ENCODE data around the gene SMARCA2. TPM values are rescaled to one million over a fixed set of nuclear protein-coding genes. Genes with fewer than 3 reads are reported as not detected.

SMARCA2 gene
- 147 TPM for total RNA-seq
- long read RNA-seq, full-length matches to known transcripts: 4 of 83 reads
- long read RNA-seq, partial matches to known transcripts: 69 of 83 reads
- long read RNA-seq, other reads (novel, unspliced or antisense): 10 of 83 reads

- peak within 1 kb of the TSS; percentile 98 for H3K27ac ChIP-seq
- no peaks in the 10 kb centered on the region for H3K9me3 ChIP-seq
- TF ChIP-seq, protein P1, sequence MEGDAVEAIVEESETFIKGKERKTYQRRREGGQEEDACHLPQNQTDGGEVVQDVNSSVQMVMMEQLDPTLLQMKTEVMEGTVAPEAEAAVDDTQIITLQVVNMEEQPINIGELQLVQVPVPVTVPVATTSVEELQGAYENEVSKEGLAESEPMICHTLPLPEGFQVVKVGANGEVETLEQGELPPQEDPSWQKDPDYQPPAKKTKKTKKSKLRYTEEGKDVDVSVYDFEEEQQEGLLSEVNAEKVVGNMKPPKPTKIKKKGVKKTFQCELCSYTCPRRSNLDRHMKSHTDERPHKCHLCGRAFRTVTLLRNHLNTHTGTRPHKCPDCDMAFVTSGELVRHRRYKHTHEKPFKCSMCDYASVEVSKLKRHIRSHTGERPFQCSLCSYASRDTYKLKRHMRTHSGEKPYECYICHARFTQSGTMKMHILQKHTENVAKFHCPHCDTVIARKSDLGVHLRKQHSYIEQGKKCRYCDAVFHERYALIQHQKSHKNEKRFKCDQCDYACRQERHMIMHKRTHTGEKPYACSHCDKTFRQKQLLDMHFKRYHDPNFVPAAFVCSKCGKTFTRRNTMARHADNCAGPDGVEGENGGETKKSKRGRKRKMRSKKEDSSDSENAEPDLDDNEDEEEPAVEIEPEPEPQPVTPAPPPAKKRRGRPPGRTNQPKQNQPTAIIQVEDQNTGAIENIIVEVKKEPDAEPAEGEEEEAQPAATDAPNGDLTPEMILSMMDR (IDR thresholded peaks at IDR 0.05): no peak
- intact Hi-C loops (cut with DNase I): no loop called here
- DNase-seq: peak; percentile 99
- peaks cover 29% of the 10 kb centered on the region for H3K4me1 ChIP-seq
- peak within 1 kb of the TSS; percentile 93 for H3K4me3 ChIP-seq
- H3K27me3 ChIP-seq (ENCODE audit: low read depth): no peaks in the 10 kb centered on the region
- no peaks in the 10 kb centered on the region for H3K36me3 ChIP-seq
- ATAC-seq: peak; percentile 92 to 94
Measured at GRCh38 chr9:2014696-2015580, at the start of gene SMARCA2. Gene SMARCA2, plus strand, starts transcription at chr9:2015347. Its CDS starts 13,676 bp downstream, at chr9:2029023.

DNA sequence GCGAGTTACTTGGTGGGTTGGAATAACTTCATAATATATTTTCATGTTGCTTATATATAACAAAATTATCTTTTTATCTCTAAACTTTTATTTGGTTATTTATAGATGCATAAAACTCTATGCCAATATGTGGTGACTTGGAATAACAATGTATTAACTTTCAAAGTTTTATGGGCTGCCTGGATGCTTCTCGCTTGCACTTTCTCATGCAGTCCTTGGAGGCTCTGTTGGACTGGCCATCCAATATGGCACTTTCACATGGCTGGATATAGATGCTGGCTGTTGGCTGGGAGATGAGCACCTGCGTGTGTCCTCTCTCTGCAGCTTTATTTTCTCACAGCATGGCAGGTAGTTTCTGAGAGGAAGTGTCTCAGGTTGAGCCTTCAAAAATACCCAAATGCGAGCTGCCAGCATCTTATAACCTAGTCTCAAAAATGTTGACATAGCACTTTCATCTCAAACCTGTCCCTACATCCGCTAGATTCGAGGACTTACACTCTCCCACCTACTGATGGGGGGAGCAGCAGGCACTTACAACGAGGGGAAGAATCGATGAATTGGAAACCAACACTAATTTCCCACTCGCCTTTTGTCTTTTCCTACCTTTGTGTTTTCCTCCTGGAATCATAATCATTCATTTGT, 48.3 kb upstream of the SMARCA2 start:
- no peak for ATAC-seq
- no peaks in the 10 kb centered on the region for H3K9me3 ChIP-seq
- no peak for DNase-seq
- no peak overlapping the region for H3K27ac ChIP-seq
- H3K4me1 ChIP-seq: no peaks in the 10 kb centered on the region
- intact Hi-C loops (cut with DNase I): no loop called here
- no peaks in the 10 kb centered on the region for H3K27me3 ChIP-seq (ENCODE audit: low read depth)
- H3K4me3 ChIP-seq: no peak overlapping the region
- TF ChIP-seq, protein P1 (IDR thresholded peaks at IDR 0.05): no peak
- no peaks in the 10 kb centered on the region for H3K36me3 ChIP-seq

DNA sequence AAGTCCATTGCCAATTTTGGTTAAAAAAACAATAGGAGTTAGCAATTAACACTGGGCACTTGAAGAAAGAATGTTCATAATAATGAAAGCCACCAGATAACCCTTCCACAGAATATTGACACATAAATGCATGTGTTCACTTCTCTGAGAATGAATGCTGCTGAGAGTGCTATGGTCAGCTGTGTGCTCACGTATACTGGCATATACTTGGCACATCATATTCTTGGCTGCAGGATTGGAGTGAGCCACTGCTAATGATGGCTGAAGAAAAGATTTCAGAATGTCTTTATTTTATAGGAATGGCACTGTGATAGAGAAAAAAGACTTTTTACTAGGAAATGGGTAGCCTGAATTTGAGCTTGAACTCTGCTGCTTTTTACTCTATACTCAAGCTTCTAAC, 46.0 kb upstream of the SMARCA2 start:
- TF ChIP-seq, protein P1 (IDR thresholded peaks at IDR 0.05): no peak
- Histone ChIP-seq H3K9me3 (no peaks in the 10 kb centered on the region), H3K4me1 (no peaks in the 10 kb centered on the region), H3K27me3 (ENCODE audit: low read depth) (no peaks in the 10 kb centered on the region), H3K27ac (no peak overlapping the region), H3K36me3 (no peaks in the 10 kb centered on the region), H3K4me3 (no peak overlapping the region)
- intact Hi-C loops (cut with DNase I): no loop called here
- ATAC-seq: no peak
- DNase-seq: no peak

DNA sequence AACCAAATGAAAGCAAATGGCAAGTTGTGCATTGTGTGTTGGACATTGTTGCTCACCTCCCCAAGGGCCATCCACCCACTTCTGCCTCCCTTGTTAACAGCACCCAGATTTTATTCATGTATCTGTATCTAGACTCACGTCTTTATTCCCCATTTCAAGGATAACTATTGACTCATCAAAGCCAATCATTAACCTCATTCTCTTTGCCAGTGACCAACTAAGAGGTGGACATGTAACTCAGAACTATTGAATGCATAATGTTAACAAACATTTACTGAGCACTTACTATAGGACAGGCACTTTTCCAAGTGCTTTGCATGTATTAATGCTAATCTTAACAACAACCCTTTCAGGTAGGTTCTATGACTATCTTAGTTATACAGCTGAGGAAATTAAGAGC, 45.2 kb upstream of the SMARCA2 start:
- TF ChIP-seq, protein P1 (IDR thresholded peaks at IDR 0.05): no peak
- Histone ChIP-seq H3K36me3 (no peaks in the 10 kb centered on the region), H3K27me3 (ENCODE audit: low read depth) (no peaks in the 10 kb centered on the region), H3K9me3 (no peaks in the 10 kb centered on the region), H3K4me3 (no peak overlapping the region), H3K27ac (no peak overlapping the region), H3K4me1 (no peaks in the 10 kb centered on the region)
- no peak for ATAC-seq
- intact Hi-C loops (cut with DNase I): no loop called here
- no peak for DNase-seq

DNA sequence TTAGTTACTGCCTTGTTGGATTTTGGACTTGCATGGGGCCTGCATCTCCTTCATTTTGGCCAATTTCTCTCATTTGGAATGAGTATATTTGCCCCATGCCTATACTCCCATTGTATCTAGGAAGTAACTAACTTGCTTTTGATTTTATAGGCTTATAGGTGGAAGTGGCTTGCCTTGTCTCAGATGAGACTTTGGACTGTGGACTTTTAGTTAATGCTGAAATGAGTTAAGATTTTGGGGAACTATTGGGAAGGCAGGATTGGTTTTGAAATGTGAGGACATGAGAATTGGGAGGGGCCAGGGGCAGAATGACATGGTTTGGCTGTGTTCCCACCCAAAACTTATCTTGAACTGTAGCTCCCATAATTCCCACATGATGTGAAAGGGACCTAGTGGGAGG, 42.5 kb upstream of the SMARCA2 start:
- Histone ChIP-seq H3K27me3 (ENCODE audit: low read depth) (no peaks in the 10 kb centered on the region), H3K36me3 (no peaks in the 10 kb centered on the region), H3K4me1 (no peaks in the 10 kb centered on the region), H3K9me3 (no peaks in the 10 kb centered on the region), H3K27ac (no peak overlapping the region), H3K4me3 (no peak overlapping the region)
- intact Hi-C loops (cut with DNase I): no loop called here
- DNase-seq (no peak), ATAC-seq (no peak)
- TF ChIP-seq, protein P1 (IDR thresholded peaks at IDR 0.05): no peak

Data from lower lobe of right lung (tissue), 2 donors.